HG03460 (cell line): ENCODE data around the gene TGFBR2.

Experiments used
- ATAC-seq: cut with Tn5 transposase; IDR thresholded peaks from one replicate; pipeline ENCODE4 v1.9.1; 2021; ENCODE audit not compliant: unreplicated experiment

Gene TGFBR2

GRCh38 chr3:30600572-30600971 is 5.8 kb upstream of the TGFBR2 start:
- ATAC-seq, result no peak

GRCh38 chr3:30602946-30603345 is 3.5 kb upstream of the TGFBR2 start:
- ATAC-seq, result no peak

DNA sequence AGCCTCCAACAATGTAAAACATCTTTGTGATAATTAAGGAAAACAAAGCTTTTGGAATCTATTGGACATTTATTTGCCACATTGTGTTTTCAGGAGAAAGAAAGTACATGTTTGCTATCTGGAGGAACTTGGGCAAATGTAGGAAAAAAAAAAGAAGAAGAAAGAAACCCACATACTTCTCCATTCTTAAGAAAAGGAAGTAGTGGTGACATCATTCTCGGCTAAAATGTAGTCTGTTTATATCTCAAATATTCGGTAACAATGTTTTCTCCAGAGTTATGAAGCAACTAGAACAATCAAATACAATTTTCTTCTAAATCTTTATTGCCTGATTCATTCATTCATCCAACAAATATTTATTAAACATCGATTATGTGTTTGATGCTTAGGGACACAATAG is 2.3 kb upstream of the TGFBR2 start:
- no peak for ATAC-seq

GRCh38 chr3:30604558-30604957 is 1.8 kb upstream of the TGFBR2 start:
- ATAC-seq, result no peak

GRCh38 chr3:30605005-30605404 is 1.4 kb upstream of the TGFBR2 start:
- no peak for ATAC-seq

DNA sequence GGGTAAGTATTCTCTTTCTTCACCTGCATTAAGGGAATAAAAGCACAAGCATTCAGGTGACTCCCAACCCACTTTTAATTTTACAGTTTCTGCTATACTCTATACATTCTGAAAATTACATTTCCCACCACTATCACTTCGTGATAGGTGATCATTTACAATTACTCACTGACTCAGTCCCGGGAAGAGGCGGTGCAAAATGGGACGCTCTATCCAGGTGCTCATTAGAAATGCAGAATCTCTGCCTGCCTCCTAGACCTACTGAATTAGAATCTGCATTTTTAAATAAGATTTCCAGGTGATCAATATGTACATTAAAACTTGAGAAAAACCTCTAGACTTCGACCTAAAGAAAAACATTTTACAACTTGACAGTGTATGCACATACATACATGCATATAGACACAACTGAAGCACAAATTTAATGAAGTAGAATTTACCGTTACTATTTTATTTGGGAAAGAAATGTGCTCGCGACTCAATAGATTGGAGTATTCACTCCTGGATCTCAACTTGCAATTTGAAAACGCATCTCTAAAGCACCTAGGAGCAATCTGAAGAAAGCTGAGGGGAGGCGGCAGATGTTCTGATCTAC is 598 bp upstream of the TGFBR2 start:
- no peak for ATAC-seq

DNA sequence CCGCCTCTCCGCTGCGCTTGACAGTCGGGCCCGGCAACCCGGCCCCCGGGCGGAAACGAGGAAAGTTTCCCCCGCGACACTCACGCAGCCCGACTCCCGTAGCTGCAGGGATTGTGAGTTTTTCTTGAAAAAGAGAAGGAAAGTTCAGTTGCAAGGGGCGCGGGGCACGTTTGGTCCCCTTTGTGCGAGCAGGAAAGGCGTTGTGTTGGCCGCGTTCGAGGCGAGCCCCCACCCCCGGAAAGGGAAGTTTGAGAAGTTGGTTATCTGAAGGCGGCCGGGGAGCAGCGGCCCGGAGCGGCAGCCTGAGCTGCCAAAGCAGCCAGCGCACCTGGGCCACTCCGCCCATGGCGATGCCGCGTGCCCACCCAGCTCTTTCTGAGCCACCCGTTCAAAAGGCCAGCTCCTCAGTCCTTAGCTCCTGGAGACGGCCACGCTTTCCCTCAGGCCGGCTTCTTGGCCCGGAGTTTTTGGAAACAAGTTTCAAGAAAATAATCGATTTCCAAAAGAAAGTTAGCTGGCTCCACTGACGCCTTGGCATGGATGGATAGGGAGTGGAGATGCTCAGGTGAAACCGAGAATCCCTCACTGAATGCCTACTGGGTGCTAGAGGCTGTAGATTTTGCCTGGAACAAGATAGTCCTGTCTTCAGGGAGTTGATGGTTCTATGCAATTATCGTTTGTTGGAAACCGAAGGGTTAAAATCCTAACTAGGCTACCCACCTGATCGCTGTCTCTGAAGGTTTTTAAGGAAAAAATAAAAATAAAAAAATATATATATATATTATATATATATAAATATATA is 832 bp downstream of the TGFBR2 start:
- peak; percentile 47 for ATAC-seq

- ATAC-seq, result no peak
These were observed 2.2 kb downstream of the TGFBR2 start for GRCh38 chr3:30608598-30608947.

DNA sequence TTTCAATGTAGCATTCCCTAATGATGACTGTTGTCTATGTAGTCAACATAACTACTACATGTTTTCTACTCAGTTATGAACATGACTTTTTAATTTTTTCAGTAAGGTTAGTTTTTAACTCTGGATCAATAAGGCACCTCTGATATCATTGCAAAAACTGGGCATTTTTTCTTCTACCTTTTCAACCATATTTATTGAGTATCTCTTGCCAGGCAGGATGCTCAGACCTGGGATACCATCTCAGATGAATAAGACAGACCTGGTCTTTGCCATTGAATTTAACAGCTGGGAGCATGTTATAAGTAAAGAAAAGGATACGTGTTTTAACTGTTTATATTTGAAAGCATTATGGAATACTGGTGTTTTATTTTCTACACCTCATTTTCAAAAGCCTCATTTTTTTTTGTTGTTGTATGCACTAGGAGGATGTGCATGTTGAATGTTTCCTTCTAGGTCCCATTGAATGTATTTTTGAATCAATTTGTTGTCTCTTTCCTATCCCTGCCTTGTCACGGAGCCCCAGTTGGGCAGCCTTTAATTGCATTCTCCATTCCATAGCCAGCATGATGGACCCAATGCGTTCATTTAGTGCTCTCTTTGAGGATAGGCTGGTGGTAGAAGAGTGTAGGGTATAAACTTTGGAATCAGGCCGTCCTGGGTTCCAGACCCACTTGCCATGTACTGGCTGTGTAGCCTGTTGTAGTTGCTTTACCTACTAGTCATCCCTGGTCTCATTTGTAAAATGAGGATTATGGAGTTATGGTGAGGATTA is 3.7 kb downstream of the TGFBR2 start:
- ATAC-seq, result no peak

GRCh38 chr3:30610702-30611368 is 4.4 kb downstream of the TGFBR2 start:
- no peak for ATAC-seq

- no peak for ATAC-seq
These were observed 5.4 kb downstream of the TGFBR2 start for GRCh38 chr3:30611613-30612436.

DNA sequence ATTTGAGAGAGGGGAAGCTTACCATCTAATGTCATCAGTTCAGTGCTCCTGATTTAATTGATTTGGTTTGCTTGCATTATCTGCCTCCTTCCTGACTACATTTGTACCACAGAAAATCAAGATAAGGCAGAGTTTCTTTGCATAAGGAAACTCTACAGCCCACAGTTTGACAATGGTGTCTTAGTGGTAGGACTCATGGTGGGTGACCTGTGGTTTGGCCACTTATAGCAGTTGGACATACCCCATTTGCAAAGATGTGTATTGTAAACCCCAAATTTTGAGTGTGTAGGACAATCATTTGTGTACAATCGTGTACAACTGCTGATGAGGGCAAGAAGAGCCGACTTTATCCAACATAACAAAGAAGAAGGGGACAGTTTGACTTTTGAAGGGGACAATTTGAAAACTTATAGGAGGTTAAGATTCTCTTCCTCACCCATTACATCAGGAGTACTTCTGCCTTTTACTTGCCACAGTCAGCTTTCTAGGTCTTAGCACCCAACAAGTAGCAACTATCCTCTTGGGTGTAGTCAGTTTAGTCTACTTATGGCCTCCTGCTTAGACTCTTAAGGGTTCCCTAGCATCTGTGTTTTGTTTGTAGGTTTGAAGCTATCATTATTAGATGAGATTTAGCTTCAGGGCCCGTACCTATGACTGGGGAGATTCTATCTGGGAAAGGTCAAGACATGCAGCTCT is 6.2 kb downstream of the TGFBR2 start:
- no peak for ATAC-seq

- no peak for ATAC-seq
These were observed 6.9 kb downstream of the TGFBR2 start for GRCh38 chr3:30613133-30613825.

DNA sequence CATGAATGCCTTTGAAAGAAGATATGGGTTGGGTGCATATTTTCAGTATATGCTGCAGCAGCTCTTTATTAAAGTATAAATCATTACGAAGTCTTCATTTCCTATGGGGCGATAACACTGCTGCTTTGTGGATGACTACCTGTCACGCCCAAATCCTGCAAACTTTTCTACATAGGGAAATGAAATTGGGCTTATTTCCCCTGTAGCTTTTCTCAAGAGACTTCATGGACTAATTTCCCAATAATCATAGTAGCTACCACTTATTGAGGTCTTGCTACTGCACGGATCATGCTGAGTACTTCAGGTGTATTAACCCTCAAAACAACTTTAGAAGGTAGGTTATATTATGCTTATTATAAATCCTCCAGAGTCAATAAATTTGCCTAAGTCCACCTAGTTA is 8.0 kb downstream of the TGFBR2 start:
- ATAC-seq, result no peak

GRCh38 chr3:30614943-30615342 is 8.5 kb downstream of the TGFBR2 start:
- ATAC-seq, result no peak

- no peak for ATAC-seq
These were observed 9.4 kb downstream of the TGFBR2 start for GRCh38 chr3:30615615-30616346.

DNA sequence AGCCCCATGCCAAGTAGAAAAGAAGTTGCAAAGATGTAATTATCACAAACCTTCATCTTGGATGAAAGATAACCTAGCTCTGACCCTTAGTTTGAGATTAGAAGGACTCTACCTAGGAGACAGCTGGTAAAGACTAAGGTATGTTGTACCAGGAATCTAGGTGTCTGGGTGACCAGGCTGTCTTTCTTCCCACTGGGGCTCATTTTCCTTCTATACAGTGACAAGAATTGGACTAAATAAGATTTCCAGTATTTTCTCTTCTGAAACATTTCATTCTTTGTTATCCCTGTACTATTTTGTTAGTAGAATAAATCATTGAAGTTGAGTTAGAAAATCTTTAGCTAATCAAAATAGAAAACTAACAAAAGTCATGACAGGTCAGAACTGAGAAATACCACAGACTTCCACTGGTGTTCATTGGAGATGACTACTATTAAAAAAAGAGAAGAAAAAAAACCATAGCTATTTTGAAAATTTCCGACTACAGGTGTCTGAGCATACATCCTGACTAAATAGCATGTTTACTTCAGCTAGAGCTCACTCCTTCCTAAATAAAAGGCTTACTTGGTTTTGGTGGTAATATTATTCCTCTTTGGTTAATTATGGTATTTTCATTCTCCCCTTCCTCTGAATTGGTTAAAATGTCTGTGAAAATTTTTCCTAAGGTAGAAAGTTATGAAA is 10.1 kb downstream of the TGFBR2 start:
- ATAC-seq, result no peak

GRCh38 chr3:30617069-30617468 is 10.7 kb downstream of the TGFBR2 start:
- no peak for ATAC-seq
